Esophagus mucosa (tissue), 1 donor: ENCODE measurements around the gene GMPPB. TPM values are rescaled to one million over a fixed set of nuclear protein-coding genes. Genes with fewer than 3 reads are reported as not detected.

Experiments used
- total RNA-seq: library from RNA; stranded (reverse); gene quantifications from one replicate; pipeline ENCODE4 v1.2.4, GENCODE V29; 2023
- donor health status: DM: yes; HTN: yes; CAD: no.

The GMPPB gene
- total RNA-seq, 1 donor from 2014 or later: 22.5 TPM

Other genes with a start within 250 kb of the GMPPB start
- 0.08 TPM for gene BSN, start 169.5 kb downstream of the GMPPB start, total RNA-seq
- gene APEH, start 49.6 kb downstream of the GMPPB start, total RNA-seq: 103 TPM
- gene MST1, start 34.5 kb downstream of the GMPPB start, total RNA-seq: 7.6 TPM
- gene RNF123, start 34.4 kb downstream of the GMPPB start, total RNA-seq: 19.4 TPM
- not detected for gene AMIGO3, start 4.3 kb downstream of the GMPPB start, total RNA-seq
- 19.9 TPM for gene IP6K1, start 62.6 kb upstream of the GMPPB start, total RNA-seq
- not detected for gene CDHR4, start 75.9 kb upstream of the GMPPB start, total RNA-seq
- 14.2 TPM for gene INKA1, start 79.3 kb upstream of the GMPPB start, total RNA-seq
- gene UBA7, start 90.0 kb upstream of the GMPPB start, total RNA-seq: 15.3 TPM
- 5.5 TPM for gene TRAIP, start 132.6 kb upstream of the GMPPB start, total RNA-seq
- not detected for gene CAMKV, start 146.0 kb upstream of the GMPPB start, total RNA-seq
- 14.1 TPM for gene MST1R, start 179.9 kb upstream of the GMPPB start, total RNA-seq
- gene MON1A, start 205.9 kb upstream of the GMPPB start, total RNA-seq: 8.5 TPM
- 32.0 TPM for gene RBM6, start 216.2 kb upstream of the GMPPB start, total RNA-seq